HepG2 (cell line): Measurements from ENCODE around the gene SNRNP27. TPM values are rescaled to one million over a fixed set of nuclear protein-coding genes. Genes with fewer than 3 reads are reported as not detected.

Experiments
- ARID4A ChIP-seq: sonication (generic); formaldehyde crosslinking; IDR thresholded peaks from 2 replicates; pipeline ENCODE4 v1.5.0; 2020; ENCODE audit warnings: mild to moderate bottlenecking, missing genetic modification reagents, borderline replicate concordance
- CEBPZ ChIP-seq: IDR thresholded peaks from 2 replicates; pipeline ENCODE4 v1.6.1; 2012; ENCODE audit warnings: low read length, improper control_type of control experiment
- DPF2 ChIP-seq: sonication (generic); formaldehyde crosslinking; IDR thresholded peaks from 2 replicates; pipeline ENCODE4 v1.4.0; 2020; ENCODE audit warnings: mild to moderate bottlenecking, low read depth, missing genetic modification reagents, borderline replicate concordance
- DR1 ChIP-seq: sonication (generic); formaldehyde crosslinking; IDR thresholded peaks from 2 replicates; pipeline ENCODE4 v1.8.0; 2021; ENCODE audit warnings: mild to moderate bottlenecking, missing genetic modification reagents, inconsistent platforms
- HHEX ChIP-seq: IDR thresholded peaks from 2 replicates; pipeline ENCODE4 v1.6.1; 2016; ENCODE audit warnings: control low read depth
- HMG20B ChIP-seq: conservative IDR thresholded peaks from 2 replicates; pipeline ENCODE4 v1.6.1; 2016; ENCODE audit warnings: missing genetic modification reagents, missing compliant biosample characterization
- KDM1A ChIP-seq: IDR thresholded peaks from 2 replicates; pipeline ENCODE4 v1.6.1; 2016; ENCODE audit warnings: missing compliant biosample characterization
- LBX2 ChIP-seq: sonication (generic); formaldehyde crosslinking; IDR thresholded peaks from 2 replicates; pipeline ENCODE4 v1.5.0; 2020; ENCODE audit warnings: missing genetic modification reagents, mild to moderate bottlenecking, borderline replicate concordance
- MAX ChIP-seq: IDR thresholded peaks from 2 replicates; pipeline ENCODE4 v1.6.1; 2012; ENCODE audit warnings: inconsistent platforms
- MAZ ChIP-seq, 2 experiments: sonication (generic) in 1 of 2; formaldehyde crosslinking in 1 of 2; IDR thresholded peaks; 2 replicates each; pipeline versions ENCODE4 v1.5.0 to v1.6.1; 2012 to 2020; ENCODE audit warnings: low read depth in 2 of 2, mild to moderate bottlenecking in 2 of 2, borderline replicate concordance in 1 of 2, improper control_type of control experiment in 1 of 2, low read length in 1 of 2, missing genetic modification reagents in 1 of 2, moderate library complexity in 1 of 2
- NFATC3 ChIP-seq: sonication (generic); formaldehyde crosslinking; IDR thresholded peaks from 2 replicates; pipeline ENCODE4 v1.5.1; 2020; ENCODE audit warnings: mild to moderate bottlenecking, missing genetic modification reagents
- NFKB2 ChIP-seq: sonication (generic); formaldehyde crosslinking; IDR thresholded peaks from 2 replicates; pipeline ENCODE4 v1.4.0; 2020; ENCODE audit warnings: missing genetic modification reagents, borderline replicate concordance
- PHF5A ChIP-seq: IDR thresholded peaks from one replicate; pipeline ENCODE4 v1.6.1; 2018; ENCODE audit warnings: low read depth, missing genetic modification reagents; ENCODE audit not compliant: unreplicated experiment
- SIN3B ChIP-seq: fragments of 150-350 bp; IDR thresholded peaks from 2 replicates; pipeline ENCODE4 v1.6.1; 2014; ENCODE audit warnings: low read length
- SKI ChIP-seq: fragments of 450-650 bp; IDR thresholded peaks from one replicate; pipeline ENCODE4 v1.6.1; 2018; ENCODE audit warnings: mild to moderate bottlenecking; ENCODE audit not compliant: partially characterized antibody
- STAG1 ChIP-seq: sonication (generic); formaldehyde crosslinking; IDR thresholded peaks from 2 replicates; pipeline ENCODE4 v1.4.0; 2020; ENCODE audit warnings: missing genetic modification reagents
- THYN1 ChIP-seq: sonication (generic); formaldehyde crosslinking; IDR thresholded peaks from 2 replicates; pipeline ENCODE4 v1.8.1; 2023; ENCODE audit warnings: low read depth, mild to moderate bottlenecking, moderate library complexity, missing genetic modification reagents, borderline replicate concordance
- ZFP62 ChIP-seq: sonication (generic); formaldehyde crosslinking; IDR thresholded peaks from 2 replicates; pipeline ENCODE4 v1.4.0; 2020; ENCODE audit warnings: missing genetic modification reagents
- ZNF530 ChIP-seq: sonication (generic); formaldehyde crosslinking; IDR thresholded peaks from 2 replicates; pipeline ENCODE4 v1.5.0; 2020; ENCODE audit warnings: low read depth, mild to moderate bottlenecking, missing genetic modification reagents
- ZNF572 ChIP-seq: sonication (generic); formaldehyde crosslinking; IDR thresholded peaks from 2 replicates; pipeline ENCODE4 v1.5.1; 2020; ENCODE audit warnings: mild to moderate bottlenecking, missing genetic modification reagents
- ZNF678 ChIP-seq: sonication (generic); formaldehyde crosslinking; IDR thresholded peaks from 2 replicates; pipeline ENCODE4 v1.4.0; 2020; ENCODE audit warnings: mild to moderate bottlenecking, missing genetic modification reagents
- ZNF761 ChIP-seq: sonication (generic); formaldehyde crosslinking; conservative IDR thresholded peaks from 2 replicates; pipeline ENCODE4 v1.4.0; 2020; ENCODE audit warnings: mild to moderate bottlenecking, missing genetic modification reagents
- ZSCAN20 ChIP-seq: sonication (generic); formaldehyde crosslinking; IDR thresholded peaks from 2 replicates; pipeline ENCODE4 v1.4.0; 2020; ENCODE audit warnings: missing genetic modification reagents, mild to moderate bottlenecking, borderline replicate concordance
- polyA plus RNA-seq, 8 experiments: library from polyadenylated mRNA; depleted of rRNA in 3 of 8; stranded (reverse) in 7 of 8; unstranded in 1 of 8; fragments of >200 nt; fragmentation: Illumina TruSeq in 4 of 8; extraction: Trizol in 4 of 8; gene quantifications; 2 replicates each; pipeline versions ENCODE4 v1.2.1 to v1.2.3, GENCODE V29; 2011 to 2016; ENCODE audit warnings: low read depth in 4 of 8, missing spikeins in 1 of 8, mixed read lengths in 1 of 8; ENCODE audit not compliant: insufficient read depth in 1 of 8
- total RNA-seq, 5 experiments: library from RNA; depleted of rRNA; stranded (reverse); fragments of >200 nt; fragmentation: Illumina TruSeq; extraction: Trizol; gene quantifications; 2 replicates each; pipeline ENCODE4 v1.2.3, GENCODE V29; 2016; ENCODE audit warnings: low read depth in 1 of 5

The SNRNP27 gene
- total and polyA plus RNA-seq, 2 of the 13 experiments (the other 11 are each of a cell fraction or from before 2014, with no cell fraction given), result 49.8 to 54.6 TPM

- TF ChIP-seq DPF2, result no peak
- TF ChIP-seq ZNF678 (CRISPR knock-in tag), result no peak
- TF ChIP-seq ZFP62, result no peak
- no peak for TF ChIP-seq DR1 (CRISPR knock-in tag)
- no peak for TF ChIP-seq PHF5A (CRISPR knock-in tag)
- TF ChIP-seq ARID4A (CRISPR knock-in tag), result no peak
- no peak for TF ChIP-seq THYN1 (CRISPR knock-in tag)
- no peak for TF ChIP-seq CEBPZ
- no peak for TF ChIP-seq NFATC3 (CRISPR knock-in tag)
- no peak for TF ChIP-seq HHEX
- no peak for TF ChIP-seq SIN3B
- no peak for TF ChIP-seq ZNF572 (CRISPR knock-in tag)
- peak; percentile 54; the same call in 1 of the 2 replicates for TF ChIP-seq ZNF761 (CRISPR knock-in tag)
- no peak for TF ChIP-seq LBX2 (CRISPR knock-in tag)
- no peak for TF ChIP-seq MAX
- TF ChIP-seq ZSCAN20 (CRISPR knock-in tag), result no peak
- no peak for TF ChIP-seq MAZ (IDR thresholded peaks at IDR 0.05; ENCODE audit: borderline replicate concordance, low read depth, low read length)
- TF ChIP-seq MAZ (CRISPR knock-in tag; IDR thresholded peaks at IDR 0.05; ENCODE audit: low read depth), result no peak
- TF ChIP-seq ZNF530 (CRISPR knock-in tag), result no peak
- TF ChIP-seq KDM1A (CRISPR knock-in tag), result no peak
- no peak for TF ChIP-seq SKI
- no peak for TF ChIP-seq STAG1 (CRISPR knock-in tag)
- TF ChIP-seq NFKB2 (CRISPR knock-in tag), result no peak
- TF ChIP-seq HMG20B (CRISPR knock-in tag), result no peak
Measured at GRCh38 chr2:69948963-69949645, 55.3 kb downstream of the SNRNP27 start (continued).
